BLaER1 treated with 17β-estradiol and CSF1 and Interleukin-3, amounts not matched to agents 10 nM and 100 nM (cell line): Measurements from ENCODE around the gene KIAA0232.

ENCODE experiments used
- H3K27ac ChIP-seq, 11 experiments: shearing (Covaris generic); formaldehyde crosslinking; 2 replicates each; pipeline ENCODE4 v1.8.1; 2022
- H3K27me3 ChIP-seq, 11 experiments: shearing (Covaris generic); formaldehyde crosslinking; 2 replicates each; pipeline ENCODE4 v1.8.1; 2022
- H3K36me3 ChIP-seq, 11 experiments: shearing (Covaris generic); formaldehyde crosslinking; 2 replicates each; pipeline ENCODE4 v1.8.1; 2022
- H3K4me1 ChIP-seq, 10 experiments: shearing (Covaris generic); formaldehyde crosslinking; 2 replicates each; pipeline ENCODE4 v1.8.1; 2022
- H3K4me2 ChIP-seq, 11 experiments: shearing (Covaris generic); formaldehyde crosslinking; 2 replicates each; pipeline ENCODE4 v1.8.1; 2022
- H3K4me3 ChIP-seq, 10 experiments: shearing (Covaris generic); formaldehyde crosslinking; 2 replicates each; pipeline ENCODE4 v1.8.1; 2022
- H3K9ac ChIP-seq, 11 experiments: shearing (Covaris generic); formaldehyde crosslinking; 2 replicates each; pipeline ENCODE4 v1.8.1; 2022
- H3K9me3 ChIP-seq, 11 experiments: shearing (Covaris generic); formaldehyde crosslinking; replicated peaks in 1 of 11; 2 replicates each; pipeline ENCODE4 v1.8.1; 2022
- H4K20me1 ChIP-seq, 11 experiments: shearing (Covaris generic); formaldehyde crosslinking; 2 replicates each; pipeline ENCODE4 v1.8.1; 2022
- Cebpa-rat ChIP-seq, 11 experiments: shearing (Covaris generic); IDR thresholded peaks; 2 replicates each; pipeline ENCODE4 v1.8.1; 2022

Gene KIAA0232

GRCh38 chr4:6891436-6892170 is 109.1 kb downstream of the KIAA0232 start:
- Histone ChIP-seq H3K4me2 (peak overlapping the region; percentile 79 to 93 (median 88)), H3K4me3 (peak overlapping the region; percentile 1 to 48 (median 18); a peak in 13 of 20 replicates), H3K36me3 (peaks cover 0 to 20% (median 10%) of the 10 kb centered on the region in 11 experiments; a peak in 11 of 22 replicates), H3K27me3 (no peaks in the 10 kb centered on the region), H3K27ac (peak overlapping the region; percentile 53 to 84 (median 79); a peak in 21 of 22 replicates), H3K4me1 (peaks cover 74 to 89% (median 87%) of the 10 kb centered on the region in 10 experiments), H4K20me1 (no peaks in the 10 kb centered on the region; a peak in 1 of 22 replicates), H3K9ac (peak overlapping the region; percentile 53 to 73 (median 68); a peak in 20 of 22 replicates), H3K9me3 (peaks cover 28 to 45% (median 35%) of the 10 kb centered on the region in 11 experiments)
- TF ChIP-seq Cebpa-rat (IDR thresholded peaks at IDR 0.05) = no peak

- peak overlapping the region; percentile 53 to 73 (median 68); a peak in 21 of 22 replicates for H3K9ac ChIP-seq
Observed at GRCh38 chr4:6892190-6892908, 109.8 kb downstream of the KIAA0232 start.

DNA sequence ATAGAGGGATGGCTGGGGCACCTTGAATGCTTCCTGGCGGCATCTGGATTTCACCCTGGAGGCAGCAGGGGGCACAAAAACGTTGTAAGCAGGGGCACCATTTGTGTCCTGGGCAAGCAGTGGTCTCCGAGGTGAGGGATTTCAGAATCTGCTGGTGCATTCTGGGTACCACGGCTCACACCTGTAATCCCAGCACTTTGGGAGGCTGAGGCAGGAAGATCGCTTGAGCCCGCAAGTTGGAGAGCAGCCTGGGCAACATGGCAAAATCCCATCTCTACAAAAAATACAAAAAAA is 110.3 kb downstream of the KIAA0232 start:
- TF ChIP-seq Cebpa-rat (IDR thresholded peaks at IDR 0.05) = no peak
- peaks cover 62 to 77% (median 75%) of the 10 kb centered on the region in 10 experiments for H3K4me1 ChIP-seq
- peak overlapping the region; percentile 79 to 93 (median 88) for H3K4me2 ChIP-seq
- H3K27ac ChIP-seq = peak overlapping the region; percentile 53 to 84 (median 79); a peak in 21 of 22 replicates
- no peaks in the 10 kb centered on the region; a peak in 1 of 22 replicates for H4K20me1 ChIP-seq
- H3K9ac ChIP-seq = peak overlapping the region; percentile 53 to 73 (median 68); a peak in 20 of 22 replicates
- H3K4me3 ChIP-seq = peak overlapping the region in 7 of 10 experiments; percentile 1 to 48 (median 27); a peak in 6 of 20 replicates
- H3K27me3 ChIP-seq = no peaks in the 10 kb centered on the region
- H3K9me3 ChIP-seq = peaks cover 28 to 49% (median 35%) of the 10 kb centered on the region in 11 experiments
- H3K36me3 ChIP-seq = peaks cover 0 to 20% (median 10%) of the 10 kb centered on the region in 11 experiments; a peak in 11 of 22 replicates

More at GRCh38 chr4:6892190-6892908, 109.8 kb downstream of the KIAA0232 start:
- no peak for TF ChIP-seq Cebpa-rat (IDR thresholded peaks at IDR 0.05)
- peak overlapping the region; percentile 53 to 84 (median 79); a peak in 21 of 22 replicates for H3K27ac ChIP-seq
- H3K36me3 ChIP-seq = peaks cover 0 to 20% (median 10%) of the 10 kb centered on the region in 11 experiments; a peak in 11 of 22 replicates
- H3K9me3 ChIP-seq = peaks cover 28 to 49% (median 35%) of the 10 kb centered on the region in 11 experiments
- no peaks in the 10 kb centered on the region for H3K27me3 ChIP-seq
- no peaks in the 10 kb centered on the region; a peak in 1 of 22 replicates for H4K20me1 ChIP-seq
- H3K4me2 ChIP-seq = peak overlapping the region; percentile 79 to 93 (median 88)
- peaks cover 67 to 82% (median 80%) of the 10 kb centered on the region in 10 experiments for H3K4me1 ChIP-seq
- peak overlapping the region; percentile 1 to 48 (median 26); a peak in 14 of 20 replicates for H3K4me3 ChIP-seq

GRCh38 chr4:6893449-6894085 is 111.0 kb downstream of the KIAA0232 start:
- Histone ChIP-seq H4K20me1 (no peaks in the 10 kb centered on the region), H3K4me2 (peak overlapping the region; percentile 79 to 93 (median 88)), H3K9ac (peak overlapping the region in 10 of 11 experiments; percentile 53 to 73 (median 69); a peak in 17 of 22 replicates), H3K27ac (peak overlapping the region; percentile 53 to 84 (median 79); a peak in 21 of 22 replicates), H3K9me3 (peaks cover 25 to 45% (median 30%) of the 10 kb centered on the region in 11 experiments), H3K4me1 (peaks cover 55 to 75% (median 68%) of the 10 kb centered on the region in 10 experiments), H3K36me3 (peaks cover 0 to 20% (median 9%) of the 10 kb centered on the region in 11 experiments; a peak in 11 of 22 replicates), H3K4me3 (no peak overlapping the region), H3K27me3 (no peaks in the 10 kb centered on the region)
- no peak for TF ChIP-seq Cebpa-rat (IDR thresholded peaks at IDR 0.05)

DNA sequence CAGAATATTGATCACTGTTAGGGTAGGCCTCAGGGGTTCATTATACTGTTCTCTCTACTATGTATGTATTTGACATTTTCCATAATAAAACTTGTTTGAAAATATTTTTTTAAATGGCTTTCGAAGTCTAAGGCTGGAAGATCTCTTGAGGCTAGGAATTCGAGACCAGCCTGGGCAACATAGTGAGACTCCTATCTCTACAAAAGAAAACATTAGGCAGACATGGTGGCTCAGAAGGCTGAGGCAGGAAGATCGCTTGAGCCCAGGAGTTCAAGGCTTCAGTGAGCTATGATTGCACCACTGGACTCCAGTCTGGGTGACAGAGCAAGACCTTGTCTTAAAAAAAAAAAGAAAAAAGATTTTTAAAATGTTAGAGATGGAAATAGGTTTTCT is 111.6 kb downstream of the KIAA0232 start:
- Histone ChIP-seq H3K4me2 (peak overlapping the region; percentile 79 to 93 (median 88)), H3K9me3 (peaks cover 20 to 40% (median 24%) of the 10 kb centered on the region in 11 experiments), H3K27me3 (no peaks in the 10 kb centered on the region), H3K36me3 (peaks cover 0 to 18% (median 4%) of the 10 kb centered on the region in 11 experiments; a peak in 11 of 22 replicates), H3K27ac (peak overlapping the region; percentile 6 to 84 (median 79); a peak in 21 of 22 replicates), H3K4me1 (peaks cover 55 to 75% (median 68%) of the 10 kb centered on the region in 10 experiments), H3K9ac (peak overlapping the region in 8 of 11 experiments; percentile 25 to 73 (median 69); a peak in 9 of 22 replicates), H3K4me3 (no peak overlapping the region), H4K20me1 (no peaks in the 10 kb centered on the region)
- TF ChIP-seq Cebpa-rat (IDR thresholded peaks at IDR 0.05) = no peak

GRCh38 chr4:6894528-6895498 is 112.3 kb downstream of the KIAA0232 start:
- no peaks in the 10 kb centered on the region for H4K20me1 ChIP-seq
- peaks cover 0 to 10% (median 2%) of the 10 kb centered on the region in 11 experiments; a peak in 10 of 22 replicates for H3K36me3 ChIP-seq
- TF ChIP-seq Cebpa-rat (IDR thresholded peaks at IDR 0.05) = no peak
- peaks cover 57 to 75% (median 69%) of the 10 kb centered on the region in 10 experiments for H3K4me1 ChIP-seq
- H3K4me3 ChIP-seq = no peak overlapping the region
- peak overlapping the region in 7 of 11 experiments; percentile 25 to 73 (median 68); a peak in 7 of 22 replicates for H3K9ac ChIP-seq
- peak overlapping the region in 10 of 11 experiments; percentile 61 to 84 (median 80); a peak in 19 of 22 replicates for H3K27ac ChIP-seq
- H3K9me3 ChIP-seq = peaks cover 12 to 33% (median 17%) of the 10 kb centered on the region in 11 experiments
- peak overlapping the region; percentile 79 to 93 (median 88) for H3K4me2 ChIP-seq
- no peaks in the 10 kb centered on the region for H3K27me3 ChIP-seq

DNA sequence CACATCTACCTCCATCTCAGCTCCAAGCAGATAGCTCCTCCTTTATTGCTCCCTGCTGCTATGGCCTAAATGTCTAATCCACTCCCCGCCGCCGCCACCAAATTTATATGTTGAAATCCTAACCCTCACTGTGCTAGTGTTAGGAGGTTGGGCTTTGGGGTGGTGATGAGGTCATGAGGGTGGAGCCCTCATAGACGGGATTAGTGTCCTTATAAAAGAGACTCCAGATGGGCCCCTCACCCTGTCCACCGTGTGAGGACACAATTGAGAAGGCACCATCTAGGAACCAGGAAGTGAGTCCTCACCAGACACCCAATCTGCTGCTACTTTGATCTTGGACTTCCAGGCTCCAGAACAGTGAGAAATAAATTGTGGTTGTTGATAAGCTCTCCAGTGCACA is 113.5 kb downstream of the KIAA0232 start:
- no peaks in the 10 kb centered on the region for H3K27me3 ChIP-seq
- no peaks in the 10 kb centered on the region for H4K20me1 ChIP-seq
- no peak overlapping the region; a peak in 1 of 22 replicates for H3K4me2 ChIP-seq
- H3K9me3 ChIP-seq = peaks cover under 1 to 21% (median 5%) of the 10 kb centered on the region in 11 experiments; a peak in 18 of 22 replicates
- H3K9ac ChIP-seq = no peak overlapping the region
- no peak for TF ChIP-seq Cebpa-rat (IDR thresholded peaks at IDR 0.05)
- no peaks in the 10 kb centered on the region for H3K36me3 ChIP-seq
- peaks cover 63 to 75% (median 69%) of the 10 kb centered on the region in 10 experiments for H3K4me1 ChIP-seq
- no peak overlapping the region for H3K4me3 ChIP-seq
- H3K27ac ChIP-seq = no peak overlapping the region
